K562 (cell line): ENCODE results near the gene SLC1A7. TPM values are rescaled to one million over a fixed set of nuclear protein-coding genes. Genes with fewer than 3 reads are reported as not detected.
A peak's percentile ranks its signal among the peaks of the same experiment; 100 is the strongest.

ENCODE experiments used
- ATAC-seq: fragments of 200-7000 bp; cut with Tn5 transposase; 3 replicates; pipeline ENCODE4 v1.9.1; 2020; ENCODE audit warnings: moderate library complexity
- BruUV-seq: library from RNA; stranded (reverse); fragments of 400-500 nt; replicated peaks from 2 replicates; lab custom pipeline; 2021; lab: Mats Ljungman, UMichigan
- CTCF ChIA-PET: fragments of 300-600 bp; formaldehyde crosslinking; extraction: SDS; loops from one replicate; lab custom pipeline; 2021; ENCODE audit warnings: low intra/inter-chr PET ratio; lab: Yijun Ruan, JAX
- POLR2A ChIA-PET: fragments of 300-600, 350-650 bp; sonication (Branson Sonifier 250); formaldehyde crosslinking; extraction: SDS; loops from one replicate; lab custom pipeline; 2021; ENCODE audit warnings: antibody characterized with exemption, inconsistent platforms; lab: Yijun Ruan, JAX
- DNase-seq, 4 experiments: peaks; one replicate each; pipeline versions ENCODE4 v3.0.0 to v3.0.0-alpha.2; 2011 to 2018; ENCODE audit warnings: low spot score in 3 of 4, mixed read lengths in 3 of 4; ENCODE audit errors: extremely low read depth in 1 of 4
- FAIRE-seq: peaks from 2 replicates; lab custom pipeline; 2011; peaks lifted over from hg19 to GRCh38; lab: Jason Lieb, UNC
- H2AFZ ChIP-seq: 2 replicates; pipeline ENCODE4 v1.6.0; 2011; ENCODE audit warnings: low read depth, low read length, control low read depth, inconsistent platforms
- H3K27ac ChIP-seq: fragments of 200-600 bp; 3 replicates; pipeline ENCODE4 v1.8.0; 2011; ENCODE audit warnings: low read depth, mild to moderate bottlenecking, control low read depth, inconsistent platforms, low read length, moderate library complexity, mixed read lengths; ENCODE audit errors: extremely low read depth
- H3K27me3 ChIP-seq, 2 experiments: fragments of 300-600 bp in 1 of 2; 2 replicates in 1 of 2; 3 replicates in 1 of 2; pipeline versions ENCODE4 v1.6.0 to v1.8.0; 2011; ENCODE audit warnings: inconsistent platforms in 2 of 2, low read length in 2 of 2, mild to moderate bottlenecking in 1 of 2, mixed read lengths in 1 of 2, moderate library complexity in 1 of 2; ENCODE audit not compliant: control insufficient read depth in 2 of 2, insufficient read depth in 2 of 2
- H3K36me3 ChIP-seq: fragments of 300-600 bp; 3 replicates; pipeline ENCODE4 v1.8.0; 2011; ENCODE audit warnings: mild to moderate bottlenecking, low read length, inconsistent platforms; ENCODE audit not compliant: control insufficient read depth, insufficient read depth
- H3K4me1 ChIP-seq, 2 experiments: fragments of 200-600 bp in 1 of 2; replicated peaks in 1 of 2; 2 replicates in 1 of 2; 3 replicates in 1 of 2; pipeline versions ENCODE4 v1.5.1 to v1.8.0; 2011; ENCODE audit warnings: inconsistent platforms in 2 of 2, low read length in 2 of 2, mild to moderate bottlenecking in 1 of 2, mixed read lengths in 1 of 2, moderate library complexity in 1 of 2; ENCODE audit not compliant: control insufficient read depth in 2 of 2, insufficient read depth in 2 of 2
- H3K4me2 ChIP-seq: 2 replicates; pipeline ENCODE4 v1.6.1; 2011; ENCODE audit warnings: low read length, control low read depth, inconsistent platforms, mixed read lengths; ENCODE audit not compliant: insufficient read depth
- H3K4me3 ChIP-seq: fragments of 200-600 bp; sonication (generic), shearing (Covaris generic); 2 replicates; pipeline ENCODE4 v1.5.1; 2016; ENCODE audit warnings: control low read depth, inconsistent platforms
- H3K79me2 ChIP-seq: fragments of 200-600 bp; 3 replicates; pipeline ENCODE4 v1.8.0; 2011; ENCODE audit warnings: low read length, inconsistent platforms; ENCODE audit not compliant: control insufficient read depth, insufficient read depth
- H3K9ac ChIP-seq, 2 experiments: 2 replicates each; pipeline versions ENCODE4 v1.6.0 to v1.6.1; 2011; ENCODE audit warnings: low read depth in 2 of 2, low read length in 2 of 2, control low read depth in 1 of 2, inconsistent platforms in 1 of 2, mild to moderate bottlenecking in 1 of 2, mixed read lengths in 1 of 2; ENCODE audit not compliant: insufficient read depth in 1 of 2
- H3K9me1 ChIP-seq: one replicate; pipeline ENCODE4 v1.6.0; 2011; ENCODE audit warnings: inconsistent platforms, mild to moderate bottlenecking, low read length, moderate library complexity; ENCODE audit not compliant: control insufficient read depth, insufficient read depth
- H3K9me3 ChIP-seq: replicated peaks from 2 replicates; pipeline ENCODE4 v1.5.1; 2011; ENCODE audit warnings: low read depth, low read length, inconsistent platforms; ENCODE audit not compliant: control insufficient read depth, insufficient read depth
- H4K20me1 ChIP-seq: replicated peaks from 2 replicates; pipeline ENCODE4 v1.6.1; 2011; ENCODE audit warnings: low read length, inconsistent platforms, mixed read lengths; ENCODE audit not compliant: control insufficient read depth, insufficient read depth
- CBFA2T2 ChIP-seq: fragments of 450-650 bp; conservative IDR thresholded peaks from 2 replicates; pipeline ENCODE4 v1.6.1; 2017; ENCODE audit warnings: mild to moderate bottlenecking
- CEBPG ChIP-seq, 3 experiments: fragments of 200-800 bp in 1 of 3; sonication (Bioruptor generic) in 1 of 3; sonication (generic) in 1 of 3; formaldehyde crosslinking in 1 of 3; IDR thresholded peaks in 2 of 3; conservative IDR thresholded peaks in 1 of 3; 2 replicates each; pipeline versions ENCODE4 v1.6.1 to v1.8.0; 2016 to 2022; ENCODE audit warnings: missing compliant biosample characterization in 2 of 3, missing genetic modification characterization in 2 of 3, mild to moderate bottlenecking in 1 of 3, missing genetic modification reagents in 1 of 3
- POLR2G ChIP-seq: fragments of 200-400 bp; formaldehyde crosslinking; IDR thresholded peaks from 2 replicates; pipeline ENCODE4 v1.6.1; 2017; ENCODE audit warnings: low read depth, mild to moderate bottlenecking, antibody characterized with exemption, low read length, moderate library complexity
- TGIF2 ChIP-seq: sonication (generic); formaldehyde crosslinking; IDR thresholded peaks from 2 replicates; pipeline ENCODE4 v1.8.1; 2022; ENCODE audit warnings: mild to moderate bottlenecking, missing genetic modification reagents, moderate library complexity
- ZNF561 ChIP-seq: fragments of 450-650 bp; formaldehyde crosslinking; conservative IDR thresholded peaks from 2 replicates; pipeline ENCODE4 v1.4.0; 2020; ENCODE audit warnings: mild to moderate bottlenecking, moderate library complexity
- WGBS: fragments of 100-300 bp; shearing (Covaris generic); methylation state at CpG from one replicate; pipeline ENCODE4 v1.1.6; 2016; ENCODE audit warnings: low coverage, mixed read lengths; ENCODE audit not compliant: insufficient coverage; ENCODE audit errors: missing lambda C conversion rate; 5-methylcytosine and 5-hydroxymethylcytosine counted together
- in situ Hi-C: fragments of 300-500 bp; cut with MboI; formaldehyde crosslinking; loops from 4 replicates; pipeline ENCODE4 v1.15.0; 2018; ENCODE audit warnings: inconsistent platforms, mixed read lengths
- intact Hi-C: fragments of 100-400 bp; cut with micrococcal nuclease; formaldehyde crosslinking; loops from 2 replicates; pipeline ENCODE4 v1.14.2; 2022
- polyA plus RNA-seq, 8 experiments: library from polyadenylated mRNA; depleted of rRNA in 4 of 8; stranded (reverse) in 5 of 8; unstranded in 3 of 8; fragments of >200 nt; fragmentation: Nextera tagmentation in 2 of 8; fragmentation: Illumina TruSeq in 1 of 8; extraction: Ambion mirVana in 2 of 8; extraction: Trizol in 1 of 8; gene quantifications; 2 replicates each; pipeline versions ENCODE4 v1.2.1 to v1.2.3, GENCODE V29; 2011 to 2014; ENCODE audit warnings: inconsistent platforms in 1 of 8, missing spikeins in 1 of 8
- total RNA-seq, 7 experiments: library from RNA; depleted of rRNA in 6 of 7; stranded (reverse); fragments of >200 nt in 6 of 7; fragmentation: Illumina TruSeq in 2 of 7; extraction: Trizol in 2 of 7; gene quantifications; 2 replicates each; pipeline versions ENCODE4 v1.2.1 to v1.2.3, GENCODE V29; 2011 to 2021; ENCODE audit warnings: low replicate concordance in 1 of 7
- TF ChIP-seq, protein P1 (sequence below): sonication (generic); formaldehyde crosslinking; IDR thresholded peaks from 2 replicates; pipeline ENCODE4 v1.8.1; 2023; ENCODE audit warnings: mild to moderate bottlenecking, missing genetic modification reagents, moderate library complexity
- TF ChIP-seq, protein P2 (sequence below): conservative IDR thresholded peaks from 2 replicates; pipeline ENCODE4 v1.6.1; 2011; ENCODE audit warnings: low read depth, mild to moderate bottlenecking, low read length; ENCODE audit not compliant: control insufficient read depth
- TF ChIP-seq, protein P3 (sequence below): IDR thresholded peaks from 2 replicates; pipeline ENCODE4 v1.6.1; 2011; ENCODE audit warnings: borderline replicate concordance, low read depth, mild to moderate bottlenecking, moderate library complexity, low read length; ENCODE audit not compliant: insufficient read depth, poor library complexity, severe bottlenecking

The SLC1A7 gene
- total and polyA plus RNA-seq, 9 of the 15 experiments (the other 6 are each of a cell fraction or from before 2014, with no cell fraction given), result 0.07 TPM; not detected in 8

GRCh38 chr1:53147174-53147573 lies 4.7 kb upstream of the SLC1A7 start:
- ChIA-PET POLR2A (interaction anchor here (0.8 kb wide), 1 partner anchor 14 kb away, joined by 4 read pairs; no protein-coding TSS in a partner anchor), CTCF (no interaction called here)
- DNase-seq (no peak), FAIRE-seq (no peak), ATAC-seq (no peak)
- Histone ChIP-seq H2AFZ (peak overlapping the region; percentile 54), H3K36me3 (no peaks in the 10 kb centered on the region), H3K4me2 (no peak overlapping the region), H3K9me1 (no peaks in the 10 kb centered on the region), H3K9ac (no peak overlapping the region), H3K4me1 (peaks cover 12% of the 10 kb centered on the region in 2 experiments; a peak in 4 of 5 replicates), H3K79me2 (no peaks in the 10 kb centered on the region), H3K4me3 (no peak overlapping the region), H3K27me3 (no peaks in the 10 kb centered on the region; a peak in 1 of 5 replicates), H4K20me1 (no peaks in the 10 kb centered on the region), H3K27ac (no peak overlapping the region), H3K9me3 (no peaks in the 10 kb centered on the region)
- WGBS, result 64% methylated on average over 4 of the region's 4 CpGs
- intact Hi-C loops (no loop called here), in situ Hi-C loops (no loop called here)
- BruUV-seq, result no TSS peak
- TF ChIP-seq TGIF2 (CRISPR knock-in tag) (no peak), ZNF561 (CRISPR knock-in tag) (no peak), CBFA2T2 (no peak), POLR2G (no peak), CEBPG (CRISPR knock-in tag; IDR thresholded peaks at IDR 0.05) (peak; percentile 63; the same call in 1 of the 2 replicates), CEBPG (tag; conservative IDR thresholded peaks at IDR 0.05 in 1 of 2, IDR thresholded peaks at IDR 0.05 in 1 of 2) (peak; percentile 65 to 84; a peak in 3 of 4 replicates)
- TF ChIP-seq, protein P1, sequence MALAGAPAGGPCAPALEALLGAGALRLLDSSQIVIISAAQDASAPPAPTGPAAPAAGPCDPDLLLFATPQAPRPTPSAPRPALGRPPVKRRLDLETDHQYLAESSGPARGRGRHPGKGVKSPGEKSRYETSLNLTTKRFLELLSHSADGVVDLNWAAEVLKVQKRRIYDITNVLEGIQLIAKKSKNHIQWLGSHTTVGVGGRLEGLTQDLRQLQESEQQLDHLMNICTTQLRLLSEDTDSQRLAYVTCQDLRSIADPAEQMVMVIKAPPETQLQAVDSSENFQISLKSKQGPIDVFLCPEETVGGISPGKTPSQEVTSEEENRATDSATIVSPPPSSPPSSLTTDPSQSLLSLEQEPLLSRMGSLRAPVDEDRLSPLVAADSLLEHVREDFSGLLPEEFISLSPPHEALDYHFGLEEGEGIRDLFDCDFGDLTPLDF, result no peak
- TF ChIP-seq, protein P2, sequence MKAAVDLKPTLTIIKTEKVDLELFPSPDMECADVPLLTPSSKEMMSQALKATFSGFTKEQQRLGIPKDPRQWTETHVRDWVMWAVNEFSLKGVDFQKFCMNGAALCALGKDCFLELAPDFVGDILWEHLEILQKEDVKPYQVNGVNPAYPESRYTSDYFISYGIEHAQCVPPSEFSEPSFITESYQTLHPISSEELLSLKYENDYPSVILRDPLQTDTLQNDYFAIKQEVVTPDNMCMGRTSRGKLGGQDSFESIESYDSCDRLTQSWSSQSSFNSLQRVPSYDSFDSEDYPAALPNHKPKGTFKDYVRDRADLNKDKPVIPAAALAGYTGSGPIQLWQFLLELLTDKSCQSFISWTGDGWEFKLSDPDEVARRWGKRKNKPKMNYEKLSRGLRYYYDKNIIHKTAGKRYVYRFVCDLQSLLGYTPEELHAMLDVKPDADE, result no peak
- TF ChIP-seq, protein P3, sequence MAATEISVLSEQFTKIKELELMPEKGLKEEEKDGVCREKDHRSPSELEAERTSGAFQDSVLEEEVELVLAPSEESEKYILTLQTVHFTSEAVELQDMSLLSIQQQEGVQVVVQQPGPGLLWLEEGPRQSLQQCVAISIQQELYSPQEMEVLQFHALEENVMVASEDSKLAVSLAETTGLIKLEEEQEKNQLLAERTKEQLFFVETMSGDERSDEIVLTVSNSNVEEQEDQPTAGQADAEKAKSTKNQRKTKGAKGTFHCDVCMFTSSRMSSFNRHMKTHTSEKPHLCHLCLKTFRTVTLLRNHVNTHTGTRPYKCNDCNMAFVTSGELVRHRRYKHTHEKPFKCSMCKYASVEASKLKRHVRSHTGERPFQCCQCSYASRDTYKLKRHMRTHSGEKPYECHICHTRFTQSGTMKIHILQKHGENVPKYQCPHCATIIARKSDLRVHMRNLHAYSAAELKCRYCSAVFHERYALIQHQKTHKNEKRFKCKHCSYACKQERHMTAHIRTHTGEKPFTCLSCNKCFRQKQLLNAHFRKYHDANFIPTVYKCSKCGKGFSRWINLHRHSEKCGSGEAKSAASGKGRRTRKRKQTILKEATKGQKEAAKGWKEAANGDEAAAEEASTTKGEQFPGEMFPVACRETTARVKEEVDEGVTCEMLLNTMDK, result no peak
